DMS153 treated with DMSO at 0.1 percent for 48 hours (cell line): ENCODE data around the gene ARHGEF12.

Source experiments
- DNase-seq: peaks from one replicate; lab custom pipeline; 2025; ENCODE audit not compliant: unreplicated experiment; lab: John Stamatoyannopoulos, UW

Gene ARHGEF12

GRCh38 chr11:120316880-120317688 lies 19.1 kb upstream of the ARHGEF12 start:
- no peak for DNase-seq

- no peak for DNase-seq
Observed at GRCh38 chr11:120317689-120318480, 18.3 kb upstream of the ARHGEF12 start.

- no peak for DNase-seq
Observed at GRCh38 chr11:120318906-120319305, 17.3 kb upstream of the ARHGEF12 start.

GRCh38 chr11:120324932-120325810 lies 11.0 kb upstream of the ARHGEF12 start, which contains the start of gene TLCD5:
Gene TLCD5, plus strand, starts transcription at chr11:120325299. Its CDS starts 2,143 bp downstream, at chr11:120327442.
- DNase-seq = peak; percentile 53

- DNase-seq = no peak
Observed at GRCh38 chr11:120326228-120326627, 10.0 kb upstream of the ARHGEF12 start.

GRCh38 chr11:120326845-120327281 lies 9.3 kb upstream of the ARHGEF12 start:
- no peak for DNase-seq

- no peak for DNase-seq
Observed at GRCh38 chr11:120327311-120327710, 8.9 kb upstream of the ARHGEF12 start.

GRCh38 chr11:120329556-120329955 lies 6.7 kb upstream of the ARHGEF12 start:
- no peak for DNase-seq

GRCh38 chr11:120330045-120330444 lies 6.2 kb upstream of the ARHGEF12 start:
- no peak for DNase-seq

- no peak for DNase-seq
Observed at GRCh38 chr11:120331301-120331996, 4.8 kb upstream of the ARHGEF12 start.

GRCh38 chr11:120332822-120333716 lies 3.1 kb upstream of the ARHGEF12 start:
- DNase-seq = no peak

- DNase-seq = no peak
Observed at GRCh38 chr11:120333801-120334200, 2.4 kb upstream of the ARHGEF12 start.

GRCh38 chr11:120334332-120334731 lies 1.9 kb upstream of the ARHGEF12 start:
- no peak for DNase-seq

GRCh38 chr11:120334894-120335462 lies 1.2 kb upstream of the ARHGEF12 start:
- peak; percentile 72 for DNase-seq

GRCh38 chr11:120335556-120335907 lies 681 bp upstream of the ARHGEF12 start:
- no peak for DNase-seq

GRCh38 chr11:120336641-120337354 lies 585 bp downstream of the ARHGEF12 start:
- no peak for DNase-seq

GRCh38 chr11:120337355-120338106 lies 1.3 kb downstream of the ARHGEF12 start:
- no peak for DNase-seq
